ENCODE results near the gene ADD1.
A peak's percentile ranks its signal among the peaks of the same experiment; 100 is the strongest.

Gene ADD1

GRCh38 chr4:2859514-2859913, 15.9 kb downstream of the ADD1 start:
- no peak for DNase-seq (ENCODE audit: low spot score)

DNA sequence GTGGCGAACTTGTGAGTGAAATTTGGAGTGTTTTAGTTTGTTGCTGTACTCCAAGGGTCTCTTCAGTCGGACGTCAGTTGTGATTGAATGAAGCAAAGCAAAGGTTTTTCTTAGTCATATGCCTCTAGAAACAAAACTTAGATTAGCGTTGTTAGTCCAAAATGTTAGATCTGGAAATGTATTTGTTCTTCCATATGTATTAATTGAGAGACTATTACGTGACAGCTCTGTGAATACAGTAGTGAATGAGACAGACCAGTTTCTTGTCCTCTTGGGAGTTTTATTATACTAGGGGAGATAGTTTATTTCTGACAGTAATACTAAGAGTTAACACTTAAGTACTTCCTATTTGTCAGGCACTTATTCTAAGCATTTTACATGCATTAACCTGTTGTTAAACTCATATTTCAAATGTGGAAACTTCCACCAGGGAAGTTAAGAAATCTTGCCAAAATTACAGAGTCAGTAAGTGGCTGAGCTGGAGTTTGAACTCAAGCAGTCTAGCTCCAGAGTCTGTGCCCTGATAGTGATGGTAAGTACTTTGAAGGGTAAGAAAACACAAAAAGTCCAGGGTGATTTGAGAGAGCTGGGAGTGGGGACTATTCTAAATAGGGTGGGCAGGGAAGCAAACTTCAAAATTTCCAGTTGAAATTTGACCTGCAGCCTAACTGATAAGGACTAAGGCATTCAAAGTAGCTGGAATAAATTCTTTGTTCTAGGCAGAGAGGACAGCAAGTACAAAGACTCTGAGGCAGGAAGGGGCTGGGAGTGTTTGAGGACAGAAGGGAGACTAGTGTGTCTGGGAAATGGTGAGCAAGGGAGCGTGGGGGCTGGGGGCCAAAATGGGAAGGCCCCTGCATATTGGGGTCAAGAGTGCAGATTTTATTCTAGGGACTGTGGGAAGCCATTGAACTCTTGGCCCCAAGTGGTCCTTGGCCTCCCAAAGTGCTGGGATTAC, 17.0 kb downstream of the ADD1 start:
- no peak for DNase-seq (ENCODE audit: low spot score)

DNA sequence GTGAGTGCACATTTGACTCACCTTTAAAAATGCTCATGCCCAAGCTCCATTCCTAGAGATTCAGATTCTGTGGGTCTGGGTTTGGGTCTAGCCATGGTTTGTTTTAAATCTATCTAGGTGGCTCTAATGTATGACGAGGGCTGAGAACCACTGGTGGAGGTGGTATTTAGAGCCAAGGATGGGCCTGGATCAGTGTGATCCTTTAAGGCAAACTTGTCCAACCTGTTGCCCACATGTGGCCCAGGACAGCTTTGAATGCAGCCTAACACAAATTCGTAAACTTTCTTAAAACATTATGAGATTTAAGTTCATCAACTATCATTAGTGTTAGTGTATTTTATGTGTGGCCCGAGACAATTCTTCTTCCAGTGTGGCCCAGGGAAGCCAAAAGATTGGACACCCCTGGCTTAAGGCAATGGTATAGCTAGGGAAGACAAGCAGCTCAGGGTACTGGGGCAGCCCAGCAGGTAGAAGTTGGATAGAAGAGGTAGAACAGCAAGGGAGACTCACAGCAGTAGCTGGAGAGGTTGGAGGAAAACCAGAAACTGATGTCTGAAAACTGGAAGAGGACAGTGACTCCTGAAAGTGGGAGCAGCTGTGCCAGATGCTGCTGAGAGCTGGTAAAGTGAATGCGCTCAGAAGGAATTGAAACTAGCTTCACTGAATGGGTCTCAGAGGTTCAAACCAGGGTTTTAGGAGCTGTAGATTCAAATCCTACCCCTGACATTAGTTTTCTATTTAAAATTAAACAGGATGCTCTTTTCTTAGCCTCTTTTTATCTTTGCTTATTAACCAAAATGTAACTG, 18.2 kb downstream of the ADD1 start:
- no peak for DNase-seq (ENCODE audit: low spot score)

DNA sequence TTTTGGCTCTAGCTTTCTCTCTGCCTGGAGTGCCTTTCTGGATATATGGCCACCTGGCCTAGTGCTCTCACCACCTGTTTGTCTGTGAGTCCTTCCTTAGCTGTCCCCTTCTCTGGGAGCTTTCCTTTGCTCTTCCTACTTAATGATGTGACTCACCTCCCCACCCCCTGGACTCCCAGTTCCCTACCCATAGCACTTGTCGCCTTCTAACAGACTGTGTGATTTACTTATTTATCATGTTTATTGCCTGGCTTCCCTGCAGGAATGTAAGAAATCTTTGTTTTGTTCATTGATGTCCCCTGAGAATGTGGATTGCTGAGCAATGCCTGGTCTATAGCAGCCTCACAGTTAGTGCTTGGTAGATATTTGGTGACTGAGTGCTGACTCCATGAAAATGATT, 18.9 kb downstream of the ADD1 start:
- peak; percentile 96 for DNase-seq (ENCODE audit: low spot score)

- no peak for DNase-seq (ENCODE audit: low spot score)
These were observed 20.0 kb downstream of the ADD1 start for GRCh38 chr4:2863649-2864048.

DNA sequence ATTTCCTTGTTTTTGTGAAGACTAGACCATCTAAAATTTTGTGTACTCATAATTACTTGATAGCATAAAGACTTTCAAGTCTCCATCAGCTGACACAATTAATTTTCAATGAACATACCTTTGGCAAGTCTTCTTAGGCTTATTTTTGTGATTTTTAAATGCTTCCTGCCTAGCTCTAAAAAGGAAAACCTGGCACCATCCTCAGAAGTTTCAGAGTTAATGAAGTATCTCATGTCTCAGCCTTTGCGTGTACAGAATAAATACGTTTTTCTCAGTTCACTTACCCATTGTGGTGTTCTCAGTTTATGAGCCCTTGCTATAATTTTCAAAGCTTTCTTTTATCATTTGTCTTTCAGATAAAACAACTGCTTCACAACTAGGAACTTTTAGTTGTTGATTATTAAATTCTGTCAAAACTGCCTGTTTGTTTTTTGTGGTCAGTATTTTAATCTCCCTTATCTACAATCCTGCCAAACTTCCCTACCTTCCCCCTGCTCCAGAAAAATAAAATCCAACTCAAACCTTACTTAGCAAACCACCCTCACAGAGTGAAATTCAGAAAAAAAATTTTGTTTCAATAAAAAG, 21.6 kb downstream of the ADD1 start:
- DNase-seq (ENCODE audit: low spot score): no peak

- no peak for DNase-seq (ENCODE audit: low spot score)
These were observed 22.7 kb downstream of the ADD1 start for GRCh38 chr4:2866160-2866861.

GRCh38 chr4:2866891-2867290, 23.2 kb downstream of the ADD1 start:
- DNase-seq (ENCODE audit: low spot score): peak; percentile 40

- no peak for DNase-seq (ENCODE audit: low spot score)
These were observed 24.3 kb downstream of the ADD1 start for GRCh38 chr4:2867758-2868491.

GRCh38 chr4:2868877-2869487, 25.3 kb downstream of the ADD1 start:
- peak; percentile 25 for DNase-seq (ENCODE audit: low spot score)

DNA sequence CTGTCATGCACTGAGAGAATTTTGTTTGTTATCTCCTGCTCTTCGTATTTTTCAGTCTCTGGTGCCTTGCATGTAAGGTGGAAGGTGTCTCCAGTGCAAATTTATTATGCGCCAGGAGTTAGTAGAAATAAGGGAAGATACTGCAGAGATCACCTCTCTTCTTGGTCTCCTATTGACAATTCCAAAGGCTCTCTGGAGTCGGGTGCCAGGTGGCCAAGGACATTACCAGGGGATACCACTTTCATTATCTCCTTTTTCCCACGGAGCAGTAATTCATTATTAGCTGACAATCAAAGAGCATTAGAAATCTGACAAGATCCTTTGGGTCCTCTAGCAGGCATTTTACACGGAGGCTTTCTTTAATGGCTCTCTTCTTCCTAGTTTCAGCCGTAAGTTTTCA, 26.0 kb downstream of the ADD1 start:
- no peak for DNase-seq (ENCODE audit: low spot score)

DNA sequence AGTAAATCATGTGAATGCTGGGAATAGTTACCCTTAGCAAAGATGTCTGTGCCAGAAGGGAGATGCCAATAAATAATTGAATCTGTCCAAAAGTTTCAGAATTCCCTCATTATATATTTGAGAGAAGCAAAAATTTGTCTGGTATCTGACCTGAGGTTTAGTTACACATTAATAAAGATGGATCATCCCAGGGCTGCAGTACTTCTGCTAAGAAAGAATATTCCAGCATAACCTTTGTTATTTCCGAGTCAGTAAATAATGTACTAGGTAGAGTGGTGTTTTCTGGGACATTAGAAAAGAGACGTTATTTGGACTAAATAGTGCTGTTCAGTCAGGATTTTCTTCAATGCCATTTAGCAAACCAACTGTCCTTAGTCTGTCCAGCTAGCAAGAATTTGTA, 26.4 kb downstream of the ADD1 start:
- DNase-seq (ENCODE audit: low spot score): peak; percentile 23

DNA sequence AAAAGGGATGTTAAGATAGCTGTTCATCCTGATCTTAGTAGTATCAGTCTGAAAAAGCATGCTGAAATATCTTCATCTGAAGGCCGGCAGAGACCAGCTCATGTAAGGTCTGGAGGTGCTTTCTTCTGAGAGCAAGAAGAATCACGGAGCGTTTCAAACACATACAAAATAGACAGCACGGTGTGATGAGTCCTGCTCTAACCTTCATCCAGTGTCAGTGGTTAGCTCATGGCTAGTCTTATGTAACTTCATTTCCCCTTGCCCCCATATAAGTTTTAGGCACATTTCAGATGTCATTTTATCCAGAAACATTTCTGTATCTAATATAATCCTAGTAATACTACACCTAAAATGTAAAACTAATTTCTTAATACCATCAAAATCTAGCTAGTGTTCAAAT, 27.8 kb downstream of the ADD1 start:
- no peak for DNase-seq (ENCODE audit: low spot score)

- peak; percentile 26 for DNase-seq (ENCODE audit: low spot score)
These were observed 28.3 kb downstream of the ADD1 start for GRCh38 chr4:2871911-2872310.

DNA sequence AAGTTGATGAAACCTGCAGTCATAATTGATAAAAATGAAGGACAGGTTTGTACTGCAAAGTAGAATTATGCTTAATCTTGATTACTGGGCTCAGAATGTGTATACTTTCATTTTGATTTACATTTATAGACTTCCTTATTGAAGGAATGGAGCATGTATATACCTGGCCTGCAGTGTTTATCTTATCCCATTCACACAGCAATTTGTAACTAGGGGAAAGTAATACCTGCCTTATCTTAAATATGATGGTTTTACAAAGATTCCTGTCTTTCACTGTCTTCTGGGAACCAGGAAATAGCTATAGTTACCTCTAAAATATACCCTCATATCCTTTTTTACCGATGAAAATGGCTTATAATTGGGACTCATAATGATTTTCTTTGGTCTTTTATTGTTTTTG, 29.7 kb downstream of the ADD1 start:
- no peak for DNase-seq (ENCODE audit: low spot score)

GRCh38 chr4:2874861-2875260, 31.2 kb downstream of the ADD1 start:
- no peak for DNase-seq (ENCODE audit: low spot score)

DNA sequence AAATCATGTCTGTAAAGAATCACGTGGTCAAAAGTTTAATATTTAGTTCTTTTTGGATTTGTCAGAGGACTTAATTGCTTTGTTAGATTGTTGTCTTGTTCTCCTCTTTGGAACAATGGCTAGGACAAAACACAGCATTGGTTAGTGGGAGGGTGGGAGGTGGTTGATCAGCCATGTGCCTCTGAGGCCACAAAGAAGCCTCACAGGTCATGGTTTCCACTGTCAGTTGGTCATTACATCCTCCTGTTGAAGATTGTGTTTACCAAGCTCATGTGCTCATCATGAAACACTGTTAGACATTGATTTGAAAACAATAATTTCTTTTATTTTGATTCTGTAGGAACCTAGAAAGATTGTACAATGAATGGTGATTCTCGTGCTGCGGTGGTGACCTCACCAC, 31.9 kb downstream of the ADD1 start:
- no peak for DNase-seq (ENCODE audit: low spot score)

GRCh38 chr4:2878346-2878745, 34.7 kb downstream of the ADD1 start:
- no peak for DNase-seq (ENCODE audit: low spot score)

DNA sequence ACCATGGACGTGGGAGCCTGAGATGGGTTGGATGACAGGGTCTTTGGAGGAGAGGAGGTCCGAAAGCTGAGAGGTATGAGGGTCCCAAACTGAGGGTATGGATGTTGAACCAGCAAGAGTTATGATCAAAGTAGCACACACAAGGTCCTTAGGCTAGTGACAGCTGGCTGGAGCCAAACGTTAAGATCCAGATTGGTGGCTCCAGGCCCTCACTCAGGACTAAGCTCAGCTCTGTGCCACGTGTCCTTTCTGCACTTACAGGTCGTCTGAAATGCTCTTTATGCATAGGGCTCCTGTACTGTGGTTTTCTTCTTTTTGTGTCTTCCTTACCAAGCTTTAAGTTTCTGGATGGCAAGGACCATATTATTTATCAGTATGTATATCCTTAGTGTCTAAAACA, 35.4 kb downstream of the ADD1 start:
- no peak for DNase-seq (ENCODE audit: low spot score)

- DNase-seq (ENCODE audit: low spot score): no peak
These were observed 37.8 kb downstream of the ADD1 start for GRCh38 chr4:2881431-2881830.

- DNase-seq (ENCODE audit: low spot score): no peak
These were observed 38.7 kb downstream of the ADD1 start for GRCh38 chr4:2882341-2882740.

Measured in kidney tubule cell (primary cell).